Ascending aorta (tissue), 2 donors: ENCODE measurements around the gene CNPY1. TPM values are rescaled to one million over a fixed set of nuclear protein-coding genes. Genes with fewer than 3 reads are reported as not detected.

Source experiments
- DNase-seq, 2 donors: peaks; one replicate each; pipeline ENCODE4 v3.0.0-alpha.2; 2019; ENCODE audit warnings: low spot score in 2 of 2
- H3K27ac ChIP-seq, 2 donors: fragments of 200-600 bp; sonication (generic); one replicate each; pipeline ENCODE4 v1.5.1; 2016 to 2017; ENCODE audit warnings: mild to moderate bottlenecking in 1 of 2
- H3K27me3 ChIP-seq: fragments of 200-600 bp; sonication (generic); one replicate; pipeline ENCODE4 v1.5.1; 2017
- H3K36me3 ChIP-seq, 2 donors: fragments of 200-600 bp; sonication (generic); one replicate each; pipeline ENCODE4 v1.5.1; 2016
- H3K4me1 ChIP-seq, 2 donors: fragments of 200-600 bp; sonication (generic); one replicate each; pipeline ENCODE4 v1.5.1; 2016 to 2017; ENCODE audit warnings: mild to moderate bottlenecking in 1 of 2
- H3K4me3 ChIP-seq, 2 donors: fragments of 200-600 bp; sonication (generic); one replicate each; pipeline ENCODE4 v1.5.1; 2016 to 2017; ENCODE audit warnings: mild to moderate bottlenecking in 1 of 2
- H3K9me3 ChIP-seq, 2 donors: fragments of 200-600 bp; sonication (generic); one replicate each; pipeline ENCODE4 v1.5.1; 2016
- intact Hi-C: fragments of 100-400 bp; cut with DNase I; formaldehyde crosslinking; loops from one replicate; pipeline ENCODE4 v1.15.1; 2023
- total RNA-seq: library from RNA; depleted of rRNA; stranded (reverse); fragments of >200 nt; gene quantifications from one replicate; pipeline ENCODE4 v1.1.0, GENCODE V29; 2016
- TF ChIP-seq, protein P1 (sequence below), 3 experiments: fragments of 200-600 bp in 2 of 3; fragments of 450-650 bp in 1 of 3; sonication (generic) in 2 of 3; IDR thresholded peaks; one replicate each; pipeline ENCODE4 v1.5.1; 2016 to 2019; ENCODE audit warnings: antibody characterized with exemption in 3 of 3, mild to moderate bottlenecking in 1 of 3, moderate library complexity in 1 of 3

The CNPY1 gene
- total RNA-seq, 1 donor from 2014 or later = not detected

GRCh38 chr7:155559519-155560108, 13.3 kb upstream of the CNPY1 start:
- no peak for DNase-seq
- intact Hi-C loops = no loop called here
- no peaks in the 10 kb centered on the region for H3K4me1 ChIP-seq
- H3K27ac ChIP-seq = no peak overlapping the region
- H3K4me3 ChIP-seq = no peak overlapping the region
- no peaks in the 10 kb centered on the region for H3K36me3 ChIP-seq
- H3K9me3 ChIP-seq = no peaks in the 10 kb centered on the region
- TF ChIP-seq, protein P1, sequence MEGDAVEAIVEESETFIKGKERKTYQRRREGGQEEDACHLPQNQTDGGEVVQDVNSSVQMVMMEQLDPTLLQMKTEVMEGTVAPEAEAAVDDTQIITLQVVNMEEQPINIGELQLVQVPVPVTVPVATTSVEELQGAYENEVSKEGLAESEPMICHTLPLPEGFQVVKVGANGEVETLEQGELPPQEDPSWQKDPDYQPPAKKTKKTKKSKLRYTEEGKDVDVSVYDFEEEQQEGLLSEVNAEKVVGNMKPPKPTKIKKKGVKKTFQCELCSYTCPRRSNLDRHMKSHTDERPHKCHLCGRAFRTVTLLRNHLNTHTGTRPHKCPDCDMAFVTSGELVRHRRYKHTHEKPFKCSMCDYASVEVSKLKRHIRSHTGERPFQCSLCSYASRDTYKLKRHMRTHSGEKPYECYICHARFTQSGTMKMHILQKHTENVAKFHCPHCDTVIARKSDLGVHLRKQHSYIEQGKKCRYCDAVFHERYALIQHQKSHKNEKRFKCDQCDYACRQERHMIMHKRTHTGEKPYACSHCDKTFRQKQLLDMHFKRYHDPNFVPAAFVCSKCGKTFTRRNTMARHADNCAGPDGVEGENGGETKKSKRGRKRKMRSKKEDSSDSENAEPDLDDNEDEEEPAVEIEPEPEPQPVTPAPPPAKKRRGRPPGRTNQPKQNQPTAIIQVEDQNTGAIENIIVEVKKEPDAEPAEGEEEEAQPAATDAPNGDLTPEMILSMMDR (IDR thresholded peaks at IDR 0.05) = no peak
- no peaks in the 10 kb centered on the region for H3K27me3 ChIP-seq

DNA sequence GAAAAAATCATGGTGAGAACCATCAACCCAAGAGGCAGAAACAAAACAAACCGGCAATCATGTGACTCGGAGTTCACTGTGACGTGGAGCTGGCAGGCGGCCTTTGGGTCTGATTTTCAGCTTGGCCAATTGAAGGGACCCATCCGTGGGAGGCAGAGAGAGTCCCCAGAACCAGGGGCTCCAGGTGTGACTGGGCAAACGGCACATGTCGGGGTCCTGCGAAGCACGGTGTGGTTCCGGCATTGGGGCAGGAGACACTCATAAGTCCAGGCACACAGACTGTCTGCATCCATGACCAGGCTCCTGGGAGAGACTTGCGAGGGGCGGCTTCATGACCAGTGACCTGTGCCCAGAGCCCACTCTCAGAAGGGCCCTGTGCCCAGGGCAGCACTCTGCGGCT, 12.6 kb upstream of the CNPY1 start:
- no peaks in the 10 kb centered on the region for H3K9me3 ChIP-seq
- H3K4me1 ChIP-seq = no peaks in the 10 kb centered on the region
- H3K27me3 ChIP-seq = no peaks in the 10 kb centered on the region
- H3K27ac ChIP-seq = no peak overlapping the region
- no peak overlapping the region for H3K4me3 ChIP-seq
- TF ChIP-seq, protein P1 (IDR thresholded peaks at IDR 0.05) = no peak
- H3K36me3 ChIP-seq = no peaks in the 10 kb centered on the region
- no peak for DNase-seq
- intact Hi-C loops = no loop called here

DNA sequence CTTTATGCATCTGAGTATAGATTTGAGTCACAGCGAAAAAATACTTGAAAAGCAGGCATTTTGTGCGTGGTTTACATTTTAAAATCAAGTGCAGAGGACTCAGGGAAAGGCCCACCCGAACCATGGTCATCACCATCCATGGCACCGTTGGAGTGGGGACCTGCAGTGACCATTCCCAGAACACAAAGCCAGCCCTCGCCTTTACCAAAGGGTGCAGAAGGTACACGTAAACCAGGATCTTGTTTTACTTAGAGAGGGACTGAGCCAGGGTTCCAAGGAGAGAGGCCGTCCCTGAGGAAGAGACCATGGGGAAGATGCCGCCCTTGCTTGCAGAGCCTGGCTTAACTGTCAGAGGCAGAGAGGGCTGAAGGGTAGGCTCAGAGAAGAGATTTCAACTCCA, 12.0 kb upstream of the CNPY1 start:
- no peak for DNase-seq

GRCh38 chr7:155557778-155558177, 11.4 kb upstream of the CNPY1 start:
- no peak for DNase-seq
- intact Hi-C loops = no loop called here
- TF ChIP-seq, protein P1 (IDR thresholded peaks at IDR 0.05) = no peak
- Histone ChIP-seq H3K9me3 (no peaks in the 10 kb centered on the region), H3K27me3 (no peaks in the 10 kb centered on the region), H3K4me1 (no peaks in the 10 kb centered on the region), H3K27ac (no peak overlapping the region), H3K4me3 (no peak overlapping the region), H3K36me3 (no peaks in the 10 kb centered on the region)

More for the DNA sequence above, 12.0 kb upstream of the CNPY1 start:
- no peaks in the 10 kb centered on the region for H3K36me3 ChIP-seq
- intact Hi-C loops = no loop called here
- H3K27ac ChIP-seq = no peak overlapping the region
- H3K27me3 ChIP-seq = no peaks in the 10 kb centered on the region
- no peak overlapping the region for H3K4me3 ChIP-seq
- TF ChIP-seq, protein P1 (IDR thresholded peaks at IDR 0.05) = no peak
- H3K9me3 ChIP-seq = no peaks in the 10 kb centered on the region
- no peaks in the 10 kb centered on the region for H3K4me1 ChIP-seq

GRCh38 chr7:155556763-155557162, 10.4 kb upstream of the CNPY1 start:
- no peak overlapping the region for H3K4me3 ChIP-seq
- TF ChIP-seq, protein P1 (IDR thresholded peaks at IDR 0.05) = no peak
- no peak for DNase-seq
- H3K27ac ChIP-seq = no peak overlapping the region
- H3K4me1 ChIP-seq = no peaks in the 10 kb centered on the region
- H3K27me3 ChIP-seq = no peaks in the 10 kb centered on the region
- intact Hi-C loops = no loop called here
- no peaks in the 10 kb centered on the region for H3K9me3 ChIP-seq
- no peaks in the 10 kb centered on the region for H3K36me3 ChIP-seq
